Measurements from ENCODE around the gene SPG21. TPM values are rescaled to one million over a fixed set of nuclear protein-coding genes. Genes with fewer than 3 reads are reported as not detected.

Gene SPG21
- total RNA-seq, 3 donors from 2014 or later: 91.5 to 109 (median 92.8) TPM

DNA sequence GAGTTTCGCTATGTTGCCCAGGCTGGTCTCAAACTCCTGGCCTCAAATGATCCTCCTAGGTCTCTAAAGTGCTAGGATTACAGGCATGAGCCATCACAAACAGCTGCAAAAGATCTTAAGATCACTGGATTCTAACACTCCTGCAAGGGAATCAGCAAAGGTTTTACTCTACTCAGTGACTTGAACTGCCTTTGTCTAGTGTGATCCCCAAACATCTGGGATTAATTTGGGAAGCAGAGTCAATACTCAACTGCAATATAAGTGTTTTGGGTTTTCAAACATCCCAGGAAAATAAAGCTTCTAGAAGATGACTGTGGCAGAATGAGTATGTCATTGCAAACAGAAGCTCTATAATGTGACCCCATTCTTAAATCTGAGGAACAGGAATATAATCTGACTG, 7.2 kb downstream of the SPG21 start:
- intact Hi-C loops (cut with DNase I; ENCODE audit: low total_unique reads): no loop called here
- peaks cover 0 to 6% of the 10 kb centered on the region in 2 donors for H3K4me1 ChIP-seq

DNA sequence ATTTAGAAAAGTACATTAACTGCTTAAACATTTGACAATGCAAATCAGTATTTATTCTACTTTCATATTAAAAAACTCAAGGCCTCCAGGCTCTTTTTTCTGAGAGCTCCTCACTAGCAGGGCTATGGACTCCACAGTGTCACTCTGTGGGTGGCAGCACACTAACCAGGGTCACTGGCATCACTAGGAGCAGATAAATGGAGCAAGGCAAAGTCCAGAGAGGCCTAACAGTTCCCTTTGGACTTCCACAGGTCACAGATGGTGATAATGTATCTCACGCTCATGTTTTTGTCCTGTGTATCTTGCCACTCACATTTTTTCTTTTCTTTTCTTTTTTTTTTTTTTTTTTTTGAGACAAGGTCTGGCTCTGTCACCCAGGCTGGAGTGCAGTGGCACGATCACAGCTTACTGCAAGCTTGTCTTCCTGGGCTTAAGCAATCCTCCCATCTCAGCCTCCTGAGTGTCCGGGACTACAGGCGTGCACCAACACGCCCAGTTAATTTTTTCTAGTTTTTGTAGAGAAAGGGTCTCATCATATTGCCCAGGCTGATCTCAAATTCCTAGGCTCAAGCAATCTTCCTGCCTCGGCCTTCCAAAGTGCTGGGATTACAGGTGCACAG, 7.8 kb downstream of the SPG21 start:
- no peaks in the 10 kb centered on the region for H3K27me3 ChIP-seq
- no peak for DNase-seq (ENCODE audit: low spot score in 2 of 2)
- TF ChIP-seq POLR2AphosphoS5 (IDR thresholded peaks at IDR 0.05) (no peak), POLR2A (IDR thresholded peaks at IDR 0.05) (no peak)
- TF ChIP-seq, protein P1, sequence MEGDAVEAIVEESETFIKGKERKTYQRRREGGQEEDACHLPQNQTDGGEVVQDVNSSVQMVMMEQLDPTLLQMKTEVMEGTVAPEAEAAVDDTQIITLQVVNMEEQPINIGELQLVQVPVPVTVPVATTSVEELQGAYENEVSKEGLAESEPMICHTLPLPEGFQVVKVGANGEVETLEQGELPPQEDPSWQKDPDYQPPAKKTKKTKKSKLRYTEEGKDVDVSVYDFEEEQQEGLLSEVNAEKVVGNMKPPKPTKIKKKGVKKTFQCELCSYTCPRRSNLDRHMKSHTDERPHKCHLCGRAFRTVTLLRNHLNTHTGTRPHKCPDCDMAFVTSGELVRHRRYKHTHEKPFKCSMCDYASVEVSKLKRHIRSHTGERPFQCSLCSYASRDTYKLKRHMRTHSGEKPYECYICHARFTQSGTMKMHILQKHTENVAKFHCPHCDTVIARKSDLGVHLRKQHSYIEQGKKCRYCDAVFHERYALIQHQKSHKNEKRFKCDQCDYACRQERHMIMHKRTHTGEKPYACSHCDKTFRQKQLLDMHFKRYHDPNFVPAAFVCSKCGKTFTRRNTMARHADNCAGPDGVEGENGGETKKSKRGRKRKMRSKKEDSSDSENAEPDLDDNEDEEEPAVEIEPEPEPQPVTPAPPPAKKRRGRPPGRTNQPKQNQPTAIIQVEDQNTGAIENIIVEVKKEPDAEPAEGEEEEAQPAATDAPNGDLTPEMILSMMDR (IDR thresholded peaks at IDR 0.05): no peak
- intact Hi-C loops (cut with DNase I; ENCODE audit: low total_unique reads): no loop called here
- peaks cover 0 to under 1% of the 10 kb centered on the region in 2 donors for H3K4me1 ChIP-seq
- peaks cover 8% of the 10 kb centered on the region for H3K36me3 ChIP-seq
- H3K9me3 ChIP-seq: no peaks in the 10 kb centered on the region
- H3K27ac ChIP-seq: no peak overlapping the region
- no peak overlapping the region for H3K4me3 ChIP-seq

More for the DNA sequence above, 7.2 kb downstream of the SPG21 start:
- H3K27ac ChIP-seq: no peak overlapping the region
- no peak for DNase-seq (ENCODE audit: low spot score in 2 of 2)
- no peaks in the 10 kb centered on the region for H3K9me3 ChIP-seq
- TF ChIP-seq POLR2AphosphoS5 (IDR thresholded peaks at IDR 0.05): no peak
- TF ChIP-seq POLR2A (IDR thresholded peaks at IDR 0.05): no peak
- TF ChIP-seq, protein P1 (IDR thresholded peaks at IDR 0.05): no peak
- H3K36me3 ChIP-seq: peaks cover 8% of the 10 kb centered on the region
- no peak overlapping the region for H3K4me3 ChIP-seq
- no peaks in the 10 kb centered on the region for H3K27me3 ChIP-seq

DNA sequence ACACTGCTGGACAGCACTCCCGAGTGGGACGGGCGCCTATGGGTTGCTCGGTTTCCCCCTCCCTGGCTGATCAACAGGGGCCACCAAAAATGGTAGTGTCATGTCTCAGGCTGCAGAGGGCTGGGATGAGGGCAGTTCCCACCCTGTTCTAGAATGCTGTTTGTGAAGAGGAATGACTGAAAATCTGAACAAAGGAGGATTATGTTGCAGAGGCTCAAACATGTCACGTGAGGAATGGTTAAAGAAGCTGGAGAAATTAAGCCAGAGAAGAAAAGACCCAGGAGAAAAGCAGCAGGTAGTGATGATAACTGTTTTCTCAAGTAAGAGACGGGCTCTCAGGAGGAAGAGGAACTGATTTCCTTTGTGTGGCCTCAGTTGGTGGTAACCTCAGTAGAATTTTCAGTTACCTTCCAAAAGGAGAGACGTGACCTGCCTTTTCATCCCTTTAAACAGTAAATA, 10.4 kb downstream of the SPG21 start:
- no peak for DNase-seq (ENCODE audit: low spot score in 2 of 2)
- intact Hi-C loops (cut with DNase I; ENCODE audit: low total_unique reads): no loop called here
- Histone ChIP-seq H3K4me3 (no peak overlapping the region), H3K27me3 (no peaks in the 10 kb centered on the region), H3K9me3 (no peaks in the 10 kb centered on the region), H3K36me3 (peaks cover 12% of the 10 kb centered on the region), H3K4me1 (no peaks in the 10 kb centered on the region), H3K27ac (no peak overlapping the region)
- no peak for TF ChIP-seq POLR2A (IDR thresholded peaks at IDR 0.05)
- no peak for TF ChIP-seq POLR2AphosphoS5 (IDR thresholded peaks at IDR 0.05)
- TF ChIP-seq, protein P1 (IDR thresholded peaks at IDR 0.05): no peak

DNA sequence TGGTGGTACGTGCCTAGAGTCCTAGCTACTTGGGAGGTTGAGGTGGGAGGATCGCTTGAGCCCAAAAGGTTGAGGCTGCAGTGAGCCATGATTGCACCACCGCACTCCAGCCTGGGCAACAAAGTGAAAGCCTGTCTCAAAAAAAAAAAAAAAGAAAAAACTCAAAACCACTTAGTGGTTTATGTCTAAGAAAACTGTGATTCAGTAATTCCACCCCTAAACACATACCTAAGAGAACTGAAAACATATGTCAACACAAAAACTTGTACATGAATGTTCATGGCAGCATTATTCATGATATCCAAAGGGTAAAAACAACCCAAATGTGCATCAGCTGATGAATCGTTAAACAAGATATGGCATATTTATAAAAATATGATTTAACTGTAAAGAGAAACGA, 14.3 kb downstream of the SPG21 start:
- no peak overlapping the region for H3K27ac ChIP-seq
- TF ChIP-seq, protein P1 (IDR thresholded peaks at IDR 0.05): no peak
- no peak for TF ChIP-seq POLR2AphosphoS5 (IDR thresholded peaks at IDR 0.05)
- TF ChIP-seq POLR2A (IDR thresholded peaks at IDR 0.05): no peak
- no peaks in the 10 kb centered on the region for H3K4me1 ChIP-seq
- H3K4me3 ChIP-seq: no peak overlapping the region
- H3K9me3 ChIP-seq: no peaks in the 10 kb centered on the region
- H3K27me3 ChIP-seq: no peaks in the 10 kb centered on the region
- no peak for DNase-seq (ENCODE audit: low spot score in 2 of 2)
- intact Hi-C loops (cut with DNase I; ENCODE audit: low total_unique reads): no loop called here
- peaks cover 12% of the 10 kb centered on the region for H3K36me3 ChIP-seq

DNA sequence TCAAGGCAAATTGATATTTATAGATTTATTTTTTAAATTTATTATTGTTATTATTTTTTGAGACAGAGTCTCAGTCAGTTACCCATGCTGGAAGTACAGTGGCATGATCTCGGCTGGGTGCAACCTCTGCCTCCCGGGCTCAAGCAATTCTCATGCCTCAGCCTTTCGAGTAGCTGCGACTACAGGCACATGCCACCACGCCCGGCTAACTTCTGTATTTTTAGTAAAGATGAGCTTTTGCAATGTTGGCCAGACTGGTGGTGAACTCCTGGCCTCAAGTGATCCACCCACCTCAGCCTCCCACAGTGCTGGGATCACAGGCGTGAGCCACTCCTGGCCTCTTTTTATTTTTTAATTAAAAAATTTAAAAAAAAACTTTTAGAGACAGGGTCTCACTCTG, 19.0 kb downstream of the SPG21 start:
- no peak for DNase-seq (ENCODE audit: low spot score in 2 of 2)
- Histone ChIP-seq H3K36me3 (no peaks in the 10 kb centered on the region), H3K9me3 (no peaks in the 10 kb centered on the region), H3K4me3 (no peak overlapping the region), H3K27me3 (no peaks in the 10 kb centered on the region), H3K4me1 (no peaks in the 10 kb centered on the region), H3K27ac (no peak overlapping the region)
- intact Hi-C loops (cut with DNase I; ENCODE audit: low total_unique reads): no loop called here
- TF ChIP-seq, protein P1 (IDR thresholded peaks at IDR 0.05): no peak
- TF ChIP-seq POLR2AphosphoS5 (IDR thresholded peaks at IDR 0.05) (no peak), POLR2A (IDR thresholded peaks at IDR 0.05) (no peak)

Measured in breast epithelium (tissue), 4 donors.